Spleen (tissue), 7 donors: ENCODE data around the gene LRRC45.

Experiments
- CTCF ChIP-seq, 11 experiments: fragments of 200-600 bp in 7 of 11; fragments of 450-650 bp in 4 of 11; sonication (generic) in 4 of 11; IDR thresholded peaks in 8 of 11; conservative IDR thresholded peaks in 3 of 11; 1 replicate in 7 of 11; 2 replicates in 4 of 11; pipeline versions ENCODE4 v1.4.0 to v1.8.0; 2016 to 2021; ENCODE audit warnings: antibody characterized with exemption in 11 of 11, inconsistent platforms in 4 of 11, mild to moderate bottlenecking in 1 of 11
- POLR2A ChIP-seq, 3 donors: fragments of 450-650 bp; IDR thresholded peaks; one replicate each; pipeline ENCODE4 v1.5.1; 2017; ENCODE audit warnings: antibody characterized with exemption in 3 of 3, mild to moderate bottlenecking in 1 of 3
- POLR2AphosphoS5 ChIP-seq, 3 donors: sonication (generic); formaldehyde crosslinking; IDR thresholded peaks; one replicate each; pipeline ENCODE4 v1.5.1; 2017; ENCODE audit warnings: antibody characterized with exemption in 3 of 3
- donor health status: DM: no; HTN: no; CAD: no; lungs with moderate emphysema.
- donor health status: DM: no; HTN: no; CAD: no.
- donor health status: DM: no; HTN: no; CAD: no.

GRCh38 chr17:82024859-82025258 lies 1.8 kb downstream of the LRRC45 start:
- no peak for TF ChIP-seq POLR2AphosphoS5 (IDR thresholded peaks at IDR 0.05)
- TF ChIP-seq CTCF (IDR thresholded peaks at IDR 0.05 in 8 of 11, conservative IDR thresholded peaks at IDR 0.05 in 3 of 11) = no peak
- TF ChIP-seq POLR2A (IDR thresholded peaks at IDR 0.05) = no peak
